ENCODE results near the gene COQ2. TPM values are rescaled to one million over a fixed set of nuclear protein-coding genes. Genes with fewer than 3 reads are reported as not detected.

Gene COQ2
- total RNA-seq, 6 experiments from 2014 or later, result 6.9 to 15.5 (median 10.6) TPM

DNA sequence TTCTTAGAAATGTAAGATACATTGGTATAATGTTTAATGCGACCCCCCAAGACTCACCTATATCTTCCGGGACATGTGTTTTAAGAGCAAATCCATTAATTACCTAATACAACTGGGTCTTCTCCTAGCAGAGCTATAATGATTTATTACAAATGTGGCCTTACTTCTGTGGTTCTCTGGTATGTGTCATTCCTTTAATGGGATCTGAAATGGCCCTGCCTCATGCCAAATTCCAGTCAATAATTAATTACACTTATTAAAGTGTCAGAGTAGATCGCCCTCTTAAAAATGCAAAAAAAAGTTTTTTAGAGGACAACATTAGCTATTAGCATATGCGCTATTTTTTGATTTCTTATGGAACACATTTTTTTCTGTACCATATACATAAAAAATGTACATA, 33.1 kb upstream of the COQ2 start:
- H3K27me3 ChIP-seq, result no peaks in the 10 kb centered on the region

DNA sequence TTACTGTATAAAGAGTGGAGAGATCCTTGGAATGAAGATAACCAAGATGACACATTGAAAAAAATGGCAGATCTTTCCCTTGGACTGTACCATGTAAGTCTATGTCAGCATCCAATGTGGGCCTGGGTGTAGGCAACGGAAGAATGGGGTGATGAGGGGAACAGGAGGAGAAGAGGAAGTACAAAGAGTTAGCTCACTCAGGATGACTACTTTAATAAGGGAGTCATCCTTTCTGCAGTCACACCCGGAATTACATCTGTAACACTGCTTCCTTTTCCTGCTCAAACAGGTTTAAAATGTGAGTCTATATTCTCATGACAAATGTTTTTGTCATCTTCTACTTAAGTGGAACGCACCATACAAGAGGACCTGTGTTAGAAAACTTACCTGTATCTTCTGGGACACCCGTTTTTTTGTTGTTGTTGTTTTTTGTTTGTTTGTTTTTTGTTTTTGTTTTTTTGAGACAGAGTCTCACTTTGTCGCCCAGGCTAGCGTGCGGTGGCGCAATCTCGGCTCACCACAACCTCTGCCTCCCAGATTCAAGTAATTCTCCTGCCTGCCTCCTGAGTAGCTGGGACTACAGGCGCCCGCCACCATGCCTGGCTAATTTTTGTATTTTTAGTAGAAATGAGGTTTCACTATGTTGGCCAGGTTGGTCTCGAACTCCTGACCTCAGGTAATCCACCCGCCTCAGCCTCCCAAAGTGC, 32.0 kb upstream of the COQ2 start:
- no peak for DNase-seq
- H3K4me3 ChIP-seq, result no peak overlapping the region
- H3K9me3 ChIP-seq, result no peaks in the 10 kb centered on the region
- no peaks in the 10 kb centered on the region for H3K4me1 ChIP-seq
- intact Hi-C loops (cut with DNase I), result no loop called here
- 71% methylated on average over 12 of the region's 13 CpGs for WGBS (ENCODE audit: insufficient coverage, low coverage, low lambda C conversion rate, missing lambda C conversion rate)
- no peak overlapping the region for H3K27ac ChIP-seq
- H3K36me3 ChIP-seq, result no peaks in the 10 kb centered on the region
- peak in 3 of 4 donors; percentile 15 to 33 (median 33) for ATAC-seq
- TF ChIP-seq POLR2A (IDR thresholded peaks at IDR 0.05), result no peak
- TF ChIP-seq, protein P1, sequence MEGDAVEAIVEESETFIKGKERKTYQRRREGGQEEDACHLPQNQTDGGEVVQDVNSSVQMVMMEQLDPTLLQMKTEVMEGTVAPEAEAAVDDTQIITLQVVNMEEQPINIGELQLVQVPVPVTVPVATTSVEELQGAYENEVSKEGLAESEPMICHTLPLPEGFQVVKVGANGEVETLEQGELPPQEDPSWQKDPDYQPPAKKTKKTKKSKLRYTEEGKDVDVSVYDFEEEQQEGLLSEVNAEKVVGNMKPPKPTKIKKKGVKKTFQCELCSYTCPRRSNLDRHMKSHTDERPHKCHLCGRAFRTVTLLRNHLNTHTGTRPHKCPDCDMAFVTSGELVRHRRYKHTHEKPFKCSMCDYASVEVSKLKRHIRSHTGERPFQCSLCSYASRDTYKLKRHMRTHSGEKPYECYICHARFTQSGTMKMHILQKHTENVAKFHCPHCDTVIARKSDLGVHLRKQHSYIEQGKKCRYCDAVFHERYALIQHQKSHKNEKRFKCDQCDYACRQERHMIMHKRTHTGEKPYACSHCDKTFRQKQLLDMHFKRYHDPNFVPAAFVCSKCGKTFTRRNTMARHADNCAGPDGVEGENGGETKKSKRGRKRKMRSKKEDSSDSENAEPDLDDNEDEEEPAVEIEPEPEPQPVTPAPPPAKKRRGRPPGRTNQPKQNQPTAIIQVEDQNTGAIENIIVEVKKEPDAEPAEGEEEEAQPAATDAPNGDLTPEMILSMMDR (IDR thresholded peaks at IDR 0.05), result no peak
- H3K27me3 ChIP-seq, result no peaks in the 10 kb centered on the region

More for the DNA sequence above, 33.1 kb upstream of the COQ2 start:
- 61% methylated on average over 4 of the region's 4 CpGs for WGBS (ENCODE audit: insufficient coverage, low coverage, low lambda C conversion rate, missing lambda C conversion rate)
- Histone ChIP-seq H3K9me3 (no peaks in the 10 kb centered on the region), H3K4me1 (no peaks in the 10 kb centered on the region), H3K4me3 (no peak overlapping the region), H3K36me3 (no peaks in the 10 kb centered on the region), H3K27ac (no peak overlapping the region)
- ATAC-seq, result no peak
- intact Hi-C loops (cut with DNase I), result no loop called here
- TF ChIP-seq, protein P1 (IDR thresholded peaks at IDR 0.05), result no peak
- no peak for TF ChIP-seq POLR2A (IDR thresholded peaks at IDR 0.05)
- no peak for DNase-seq

GRCh38 chr4:83315341-83315870, 30.8 kb upstream of the COQ2 start:
- Histone ChIP-seq H3K36me3 (no peaks in the 10 kb centered on the region), H3K4me1 (no peaks in the 10 kb centered on the region), H3K4me3 (no peak overlapping the region), H3K9me3 (no peaks in the 10 kb centered on the region), H3K27ac (no peak overlapping the region), H3K27me3 (no peaks in the 10 kb centered on the region)
- ATAC-seq (peak in 2 of 4 donors; percentile 43 to 46), DNase-seq (no peak)
- intact Hi-C loops (cut with DNase I), result no loop called here
- 69% methylated on average over 2 of the region's 4 CpGs for WGBS (ENCODE audit: insufficient coverage, low coverage, low lambda C conversion rate, missing lambda C conversion rate)
- TF ChIP-seq POLR2A (IDR thresholded peaks at IDR 0.05), result no peak
- TF ChIP-seq, protein P1 (IDR thresholded peaks at IDR 0.05), result no peak

GRCh38 chr4:83308672-83309071, 24.1 kb upstream of the COQ2 start:
- Histone ChIP-seq H3K36me3 (no peaks in the 10 kb centered on the region), H3K4me3 (no peak overlapping the region), H3K4me1 (no peaks in the 10 kb centered on the region), H3K9me3 (no peaks in the 10 kb centered on the region), H3K27me3 (no peaks in the 10 kb centered on the region), H3K27ac (no peak overlapping the region)
- intact Hi-C loops (cut with DNase I), result no loop called here
- no peak for ATAC-seq
- no peak for DNase-seq
- 83% methylated on average over 3 of the region's 4 CpGs for WGBS (ENCODE audit: insufficient coverage, low coverage, low lambda C conversion rate, missing lambda C conversion rate)
- TF ChIP-seq, protein P1 (IDR thresholded peaks at IDR 0.05), result no peak
- no peak for TF ChIP-seq POLR2A (IDR thresholded peaks at IDR 0.05)
